GM08714 (cell line): Measurements from ENCODE around the gene CA10.

ENCODE experiments used
- H3K4me3 ChIP-seq: fragments of 200-500 bp; sonication (Bioruptor generic); 2 replicates; pipeline ENCODE4 v1.5.1; 2014; ENCODE audit warnings: mild to moderate bottlenecking, low read length, inconsistent platforms
- ZNF274 ChIP-seq: IDR thresholded peaks from 2 replicates; pipeline ENCODE4 v1.6.1; 2012; ENCODE audit warnings: mild to moderate bottlenecking, low read depth, low read length

CA10 gene

GRCh38 chr17:52124993-52125392 is 33.5 kb downstream of the CA10 start:
- TF ChIP-seq ZNF274, result no peak
- no peak overlapping the region for H3K4me3 ChIP-seq

DNA sequence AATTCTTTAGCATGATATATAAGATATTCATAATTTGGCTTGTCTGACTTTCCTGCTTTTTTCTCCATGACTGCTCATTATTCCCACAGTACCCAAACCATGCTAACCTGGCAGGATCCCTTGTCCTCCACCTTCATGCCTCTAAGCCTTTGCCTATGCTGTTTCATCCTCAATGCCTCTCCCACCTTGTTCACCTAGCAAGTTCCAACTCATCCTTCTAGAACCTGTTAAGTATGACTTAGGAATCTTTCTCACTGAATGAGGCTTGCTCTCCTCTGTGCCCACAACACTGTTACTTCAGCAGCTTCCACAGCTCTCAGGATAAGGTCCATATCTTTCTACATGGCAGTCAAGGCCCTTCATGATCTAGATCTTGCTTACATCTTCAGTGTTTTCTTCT is 34.0 kb downstream of the CA10 start:
- no peak overlapping the region for H3K4me3 ChIP-seq
- TF ChIP-seq ZNF274, result no peak

DNA sequence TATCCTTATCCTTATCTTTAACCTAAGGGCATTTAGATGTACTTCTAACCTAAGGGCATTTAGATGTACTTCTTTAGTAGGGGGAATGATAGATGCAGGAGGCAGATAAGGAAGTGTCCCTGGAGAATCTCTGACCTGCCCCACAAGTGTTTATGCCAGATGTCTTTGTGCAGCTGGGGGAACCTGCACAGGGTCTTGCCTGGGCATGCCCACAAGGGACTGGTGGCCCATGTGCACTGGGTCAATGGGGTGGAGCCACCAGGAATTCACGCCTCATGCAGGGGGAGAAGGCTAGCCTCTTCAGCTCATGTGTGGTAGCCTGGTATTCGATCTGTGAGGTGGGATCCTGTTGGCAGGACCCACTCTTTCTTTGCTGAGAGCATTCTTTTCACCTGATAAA is 38.0 kb downstream of the CA10 start:
- no peak overlapping the region for H3K4me3 ChIP-seq
- no peak for TF ChIP-seq ZNF274

DNA sequence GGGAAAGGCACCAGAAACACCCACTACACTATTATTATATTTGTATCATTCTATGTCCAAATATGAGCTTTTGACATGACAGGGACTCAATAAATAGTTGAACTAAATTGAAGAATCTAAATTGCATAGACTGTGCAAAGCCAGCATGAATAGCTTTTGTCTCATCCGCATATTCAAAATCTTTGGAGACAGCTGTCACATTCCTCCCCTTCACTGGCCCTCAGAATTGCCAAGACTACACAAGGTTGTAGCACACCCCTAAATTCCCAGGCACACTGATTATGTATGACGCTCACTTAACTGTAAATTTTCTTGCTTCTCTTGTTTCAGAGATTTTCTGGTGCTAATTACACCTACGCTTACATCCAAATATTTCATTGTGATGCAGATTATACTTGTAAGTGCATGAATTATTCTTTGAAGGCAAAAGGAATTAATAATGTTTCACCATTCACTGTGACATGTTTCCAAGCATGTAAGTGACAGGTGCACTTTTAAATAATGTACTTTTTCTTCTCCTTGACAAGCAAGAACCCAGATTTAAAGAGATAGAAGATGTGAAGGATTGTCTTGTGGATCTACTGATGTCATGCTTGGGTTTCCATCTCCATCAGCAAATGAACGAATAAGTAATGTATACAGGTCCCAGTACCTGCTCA is 47.5 kb downstream of the CA10 start:
- no peak for TF ChIP-seq ZNF274
- H3K4me3 ChIP-seq, result no peak overlapping the region

DNA sequence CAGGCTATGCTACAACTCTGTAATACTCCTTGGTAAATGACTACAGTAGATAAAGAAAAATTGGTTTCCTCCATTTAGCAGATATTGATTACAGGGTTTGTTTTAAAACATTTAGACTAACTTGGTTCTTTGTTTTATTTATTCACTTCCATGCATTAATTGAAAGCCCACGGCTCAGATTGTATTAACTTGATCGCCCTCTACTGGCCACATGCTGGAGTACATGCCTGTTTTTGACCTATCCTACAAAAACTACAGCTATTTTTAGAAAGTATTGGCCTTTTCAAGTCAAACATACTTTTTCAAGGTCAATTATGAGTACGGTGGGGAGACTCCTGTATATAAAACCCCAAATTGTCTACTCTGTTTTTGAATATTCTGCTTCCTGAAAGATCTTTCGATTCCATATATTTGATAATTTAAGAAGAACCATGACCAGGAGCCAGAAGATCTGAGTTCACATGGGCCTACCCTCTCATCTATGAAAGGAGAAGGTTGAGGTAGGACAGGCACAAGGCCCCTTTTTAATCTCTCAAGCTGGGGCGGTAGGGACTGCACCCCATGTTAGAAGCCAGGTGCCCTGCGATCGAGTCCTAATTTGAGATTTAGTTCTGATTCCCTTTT is 51.8 kb downstream of the CA10 start:
- no peak overlapping the region for H3K4me3 ChIP-seq
- TF ChIP-seq ZNF274, result no peak

- no peak overlapping the region for H3K4me3 ChIP-seq
- TF ChIP-seq ZNF274, result no peak
Measured at GRCh38 chr17:52106072-52106471, 52.4 kb downstream of the CA10 start.

DNA sequence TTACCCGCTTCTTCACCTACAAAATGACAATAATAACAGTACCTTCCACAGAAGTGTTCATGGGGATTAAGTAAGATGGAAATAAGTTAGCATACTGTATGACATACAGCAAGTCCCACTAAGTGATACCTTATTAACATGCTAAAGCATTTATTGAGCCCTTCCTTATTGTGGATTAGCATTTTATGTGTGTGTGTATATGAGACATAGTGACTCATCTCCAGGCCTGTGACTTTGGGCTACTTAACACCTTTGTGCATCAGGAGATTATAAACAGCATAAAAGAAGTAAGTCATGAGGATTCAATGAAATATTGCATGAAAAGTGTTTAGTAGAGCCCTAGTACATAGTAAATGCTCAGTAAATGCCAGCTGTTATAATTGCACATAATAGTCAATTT is 52.9 kb downstream of the CA10 start:
- TF ChIP-seq ZNF274, result no peak
- no peak overlapping the region for H3K4me3 ChIP-seq

GRCh38 chr17:52096056-52096455 is 62.5 kb downstream of the CA10 start:
- no peak overlapping the region for H3K4me3 ChIP-seq
- TF ChIP-seq ZNF274, result no peak

DNA sequence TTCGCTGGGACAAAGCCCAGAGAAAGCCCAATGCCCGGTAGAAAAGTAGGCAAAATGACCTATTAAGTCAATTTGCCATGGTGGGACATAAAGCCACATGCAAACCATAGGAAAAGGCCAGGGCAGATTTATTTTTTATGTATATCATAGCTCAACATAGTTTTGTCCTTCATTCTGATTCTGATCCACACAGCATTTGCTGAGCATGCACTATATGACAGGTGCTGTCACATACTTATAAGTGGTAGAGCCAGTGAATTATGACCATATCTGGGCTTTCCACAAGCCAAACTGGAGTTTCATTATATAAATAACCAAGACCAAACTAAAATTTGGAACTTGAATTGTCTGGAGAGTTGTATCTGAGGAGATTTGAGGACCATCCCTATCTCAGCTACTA is 74.3 kb downstream of the CA10 start:
- TF ChIP-seq ZNF274, result no peak
- no peak overlapping the region for H3K4me3 ChIP-seq

- TF ChIP-seq ZNF274, result no peak
- H3K4me3 ChIP-seq, result no peak overlapping the region
Measured at GRCh38 chr17:52079496-52079895, 79.0 kb downstream of the CA10 start.

DNA sequence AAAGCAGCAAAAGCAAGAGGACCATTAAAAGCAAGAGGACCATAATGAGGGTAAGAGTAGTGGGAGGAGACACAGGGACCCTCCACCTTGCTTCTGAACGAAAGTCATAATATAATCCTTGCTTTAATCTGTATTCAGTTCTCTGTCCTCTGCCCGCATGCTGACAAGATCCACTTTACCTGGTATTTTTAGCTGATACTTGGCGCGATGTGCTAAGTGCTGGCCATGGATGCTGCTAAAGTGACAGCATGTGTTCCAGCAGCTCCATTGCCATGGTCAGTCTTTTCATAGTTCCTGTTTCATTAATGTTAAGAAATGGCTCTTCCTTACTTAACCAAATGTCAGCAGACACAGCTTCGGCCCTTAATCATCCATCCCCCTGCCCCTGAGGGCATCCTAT is 86.8 kb downstream of the CA10 start:
- no peak for TF ChIP-seq ZNF274
- H3K4me3 ChIP-seq, result no peak overlapping the region

GRCh38 chr17:52064791-52065211 is 93.7 kb downstream of the CA10 start:
- TF ChIP-seq ZNF274, result no peak
- no peak overlapping the region for H3K4me3 ChIP-seq

- no peak overlapping the region for H3K4me3 ChIP-seq
- TF ChIP-seq ZNF274, result no peak
Measured at GRCh38 chr17:52049496-52049895, 109.0 kb downstream of the CA10 start.

GRCh38 chr17:52049051-52049450 is 109.5 kb downstream of the CA10 start:
- no peak overlapping the region for H3K4me3 ChIP-seq
- TF ChIP-seq ZNF274, result no peak

DNA sequence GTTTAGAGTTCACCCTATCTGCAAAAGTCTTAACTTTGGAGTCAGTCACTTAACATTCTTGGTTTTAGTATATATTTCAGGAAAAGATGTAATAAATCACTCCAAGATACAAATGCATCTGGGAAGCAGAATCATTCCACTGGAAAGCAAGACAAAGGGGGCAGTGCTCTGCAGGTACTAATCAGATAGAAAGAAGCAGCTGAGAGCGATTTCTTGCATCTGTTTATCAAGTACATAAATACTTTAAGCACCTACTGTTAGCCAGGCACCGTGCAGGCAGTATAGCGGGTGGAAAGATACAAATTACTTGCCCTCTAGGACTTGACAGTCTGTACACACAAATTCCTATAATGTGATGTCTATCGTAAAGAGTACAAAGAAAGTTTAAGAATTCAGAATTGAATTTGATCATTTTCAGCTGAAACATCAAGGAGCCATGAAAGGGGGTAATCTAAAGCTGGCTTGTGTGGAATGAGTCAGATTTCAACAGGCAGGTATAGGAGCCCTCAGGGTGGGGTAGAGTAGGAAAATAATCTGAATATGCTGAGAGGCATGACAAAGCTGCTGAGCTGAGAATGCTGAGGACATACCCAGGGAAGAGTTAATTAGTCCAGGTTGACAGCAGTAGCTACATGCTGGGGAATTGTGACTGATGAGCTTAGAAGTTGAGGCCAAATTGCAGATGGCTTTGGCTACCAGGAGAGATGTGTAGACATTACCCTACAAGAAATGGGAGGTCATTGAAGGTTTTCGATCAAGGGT is 110.2 kb downstream of the CA10 start:
- no peak overlapping the region for H3K4me3 ChIP-seq
- TF ChIP-seq ZNF274, result no peak
